NCI-H446 treated with DMSO at 0.1 percent for 48 hours (cell line): Measurements from ENCODE around the gene SHC2.

ENCODE experiments used
- DNase-seq: peaks from one replicate; lab custom pipeline; 2025; lab: John Stamatoyannopoulos, UW

Gene SHC2

GRCh38 chr19:372306-372890 is 88.4 kb downstream of the SHC2 start:
- peak; percentile 89 for DNase-seq

GRCh38 chr19:371501-372168 is 89.2 kb downstream of the SHC2 start:
- DNase-seq: no peak

- DNase-seq: no peak
Observed at GRCh38 chr19:370641-371330, 90.0 kb downstream of the SHC2 start.

- DNase-seq: no peak
Observed at GRCh38 chr19:369876-370275, 91.0 kb downstream of the SHC2 start.

- DNase-seq: no peak
Observed at GRCh38 chr19:369256-369655, 91.6 kb downstream of the SHC2 start.

GRCh38 chr19:368630-369024 is 92.2 kb downstream of the SHC2 start:
- DNase-seq: no peak

- no peak for DNase-seq
Observed at GRCh38 chr19:367963-368629, 92.7 kb downstream of the SHC2 start.

GRCh38 chr19:367561-367960 is 93.3 kb downstream of the SHC2 start:
- DNase-seq: no peak

- no peak for DNase-seq
Observed at GRCh38 chr19:366951-367350, 93.9 kb downstream of the SHC2 start.
